Vagina (tissue), 2 donors: ENCODE results near the gene SMOC2. TPM values are rescaled to one million over a fixed set of nuclear protein-coding genes. Genes with fewer than 3 reads are reported as not detected.
A peak's percentile ranks its signal among the peaks of the same experiment; 100 is the strongest.

ENCODE experiments used
- DNase-seq, 2 donors: peaks; one replicate each; pipeline ENCODE4 v3.0.0-alpha.2; 2017; ENCODE audit errors: extremely low spot score in 2 of 2
- H3K27ac ChIP-seq: fragments of 200-600 bp; sonication (generic); one replicate; pipeline ENCODE4 v1.5.1; 2019
- H3K27me3 ChIP-seq: fragments of 200-600 bp; sonication (generic); one replicate; pipeline ENCODE4 v1.5.1; 2019
- H3K36me3 ChIP-seq, 2 donors: fragments of 200-600 bp; sonication (generic); one replicate each; pipeline ENCODE4 v1.5.1; 2017 to 2019
- H3K4me1 ChIP-seq: fragments of 200-600 bp; sonication (generic); one replicate; pipeline ENCODE4 v1.5.1; 2019
- H3K4me3 ChIP-seq, 2 donors: fragments of 200-600 bp; sonication (generic); 1 replicate in 1 of 2; 2 replicates in 1 of 2; pipeline ENCODE4 v1.5.1; 2016 to 2019
- H3K9me3 ChIP-seq: fragments of 200-600 bp; sonication (generic); one replicate; pipeline ENCODE4 v1.5.1; 2019
- POLR2A ChIP-seq, 2 donors: fragments of 450-650 bp; IDR thresholded peaks; one replicate each; pipeline ENCODE4 v1.6.1; 2017; ENCODE audit warnings: antibody characterized with exemption in 2 of 2, mild to moderate bottlenecking in 2 of 2, moderate library complexity in 2 of 2
- POLR2AphosphoS5 ChIP-seq, 2 donors: sonication (generic); formaldehyde crosslinking; IDR thresholded peaks; one replicate each; pipeline ENCODE4 v1.9.0; 2017; ENCODE audit warnings: antibody characterized with exemption in 2 of 2, mild to moderate bottlenecking in 2 of 2, low read depth in 1 of 2; ENCODE audit not compliant: insufficient read depth in 1 of 2
- intact Hi-C: fragments of 100-400 bp; cut with DNase I; formaldehyde crosslinking; loops from one replicate; pipeline ENCODE4 v1.15.1; 2023
- total RNA-seq: library from RNA; depleted of rRNA; stranded (reverse); fragments of >200 nt; gene quantifications from one replicate; pipeline ENCODE4 v1.2.3, GENCODE V29; 2016
- TF ChIP-seq, protein P1 (sequence below), 3 experiments: fragments of 450-650 bp in 2 of 3; fragments of 200-600 bp in 1 of 3; sonication (generic) in 1 of 3; IDR thresholded peaks; one replicate each; pipeline ENCODE4 v1.5.1; 2017 to 2019; ENCODE audit warnings: antibody characterized with exemption in 3 of 3, mild to moderate bottlenecking in 2 of 3, moderate library complexity in 2 of 3

Gene SMOC2
- total RNA-seq, 1 donor from 2014 or later: 22.1 TPM

DNA sequence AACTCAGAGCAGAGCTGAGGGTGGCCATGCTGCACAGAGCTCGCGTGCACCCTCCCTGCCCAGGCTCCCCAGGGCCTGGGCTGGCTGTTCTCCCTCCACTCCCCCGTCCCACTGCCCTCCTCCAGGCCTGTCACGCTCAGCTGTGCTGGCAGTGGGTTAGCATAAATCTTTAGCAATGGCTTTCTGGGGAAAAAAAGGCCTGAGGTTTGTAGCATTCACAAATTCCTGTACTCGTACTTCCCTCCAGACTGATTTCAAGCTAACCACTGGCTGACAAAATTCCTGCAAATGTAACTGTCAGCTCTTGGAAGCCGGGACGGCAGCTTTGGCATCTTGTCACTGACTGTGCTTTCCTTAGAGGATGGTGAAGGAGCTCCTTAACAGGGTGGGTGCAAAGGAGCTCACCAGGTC, 22.3 kb upstream of the SMOC2 start:
- peak in 1 of 2 donors; percentile 65 for DNase-seq
- H3K4me1 ChIP-seq: peaks cover 11% of the 10 kb centered on the region
- H3K27me3 ChIP-seq: no peaks in the 10 kb centered on the region
- H3K27ac ChIP-seq: no peak overlapping the region
- TF ChIP-seq, protein P1, sequence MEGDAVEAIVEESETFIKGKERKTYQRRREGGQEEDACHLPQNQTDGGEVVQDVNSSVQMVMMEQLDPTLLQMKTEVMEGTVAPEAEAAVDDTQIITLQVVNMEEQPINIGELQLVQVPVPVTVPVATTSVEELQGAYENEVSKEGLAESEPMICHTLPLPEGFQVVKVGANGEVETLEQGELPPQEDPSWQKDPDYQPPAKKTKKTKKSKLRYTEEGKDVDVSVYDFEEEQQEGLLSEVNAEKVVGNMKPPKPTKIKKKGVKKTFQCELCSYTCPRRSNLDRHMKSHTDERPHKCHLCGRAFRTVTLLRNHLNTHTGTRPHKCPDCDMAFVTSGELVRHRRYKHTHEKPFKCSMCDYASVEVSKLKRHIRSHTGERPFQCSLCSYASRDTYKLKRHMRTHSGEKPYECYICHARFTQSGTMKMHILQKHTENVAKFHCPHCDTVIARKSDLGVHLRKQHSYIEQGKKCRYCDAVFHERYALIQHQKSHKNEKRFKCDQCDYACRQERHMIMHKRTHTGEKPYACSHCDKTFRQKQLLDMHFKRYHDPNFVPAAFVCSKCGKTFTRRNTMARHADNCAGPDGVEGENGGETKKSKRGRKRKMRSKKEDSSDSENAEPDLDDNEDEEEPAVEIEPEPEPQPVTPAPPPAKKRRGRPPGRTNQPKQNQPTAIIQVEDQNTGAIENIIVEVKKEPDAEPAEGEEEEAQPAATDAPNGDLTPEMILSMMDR (IDR thresholded peaks at IDR 0.05): no peak
- TF ChIP-seq POLR2A (IDR thresholded peaks at IDR 0.05) (no peak), POLR2AphosphoS5 (IDR thresholded peaks at IDR 0.05; ENCODE audit: insufficient read depth in 1 of 2, low read depth in 1 of 2) (no peak)
- no peak overlapping the region for H3K4me3 ChIP-seq
- H3K9me3 ChIP-seq: no peaks in the 10 kb centered on the region
- H3K36me3 ChIP-seq: no peaks in the 10 kb centered on the region
- intact Hi-C loops: no loop called here

DNA sequence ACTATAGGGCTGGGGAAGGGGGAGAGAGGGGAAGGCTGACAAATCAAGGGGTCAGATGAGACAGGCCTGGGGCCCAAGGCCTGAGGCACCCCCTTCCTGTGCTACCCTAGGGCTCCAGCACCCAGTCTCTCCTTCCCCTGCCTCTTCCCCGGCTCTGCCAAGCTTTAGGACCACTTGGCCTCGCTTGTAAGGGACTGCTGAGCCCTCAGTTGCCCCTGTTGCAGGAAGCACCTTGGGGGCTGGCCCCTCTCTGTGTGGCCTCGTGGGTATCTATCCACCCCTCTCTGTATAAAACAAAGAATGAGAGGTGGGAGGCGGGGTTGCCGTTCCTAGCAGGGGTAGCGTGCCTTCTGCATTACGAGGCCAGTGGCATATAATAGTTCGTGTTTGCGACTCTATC, 21.4 kb upstream of the SMOC2 start:
- no peak for TF ChIP-seq POLR2AphosphoS5 (IDR thresholded peaks at IDR 0.05; ENCODE audit: insufficient read depth in 1 of 2, low read depth in 1 of 2)
- no peak for TF ChIP-seq POLR2A (IDR thresholded peaks at IDR 0.05)
- TF ChIP-seq, protein P1 (IDR thresholded peaks at IDR 0.05): no peak
- Histone ChIP-seq H3K4me3 (no peak overlapping the region), H3K36me3 (no peaks in the 10 kb centered on the region), H3K9me3 (no peaks in the 10 kb centered on the region), H3K27me3 (no peaks in the 10 kb centered on the region), H3K27ac (no peak overlapping the region), H3K4me1 (peaks cover 11% of the 10 kb centered on the region)
- intact Hi-C loops: no loop called here
- DNase-seq: peak; percentile 34 to 71

DNA sequence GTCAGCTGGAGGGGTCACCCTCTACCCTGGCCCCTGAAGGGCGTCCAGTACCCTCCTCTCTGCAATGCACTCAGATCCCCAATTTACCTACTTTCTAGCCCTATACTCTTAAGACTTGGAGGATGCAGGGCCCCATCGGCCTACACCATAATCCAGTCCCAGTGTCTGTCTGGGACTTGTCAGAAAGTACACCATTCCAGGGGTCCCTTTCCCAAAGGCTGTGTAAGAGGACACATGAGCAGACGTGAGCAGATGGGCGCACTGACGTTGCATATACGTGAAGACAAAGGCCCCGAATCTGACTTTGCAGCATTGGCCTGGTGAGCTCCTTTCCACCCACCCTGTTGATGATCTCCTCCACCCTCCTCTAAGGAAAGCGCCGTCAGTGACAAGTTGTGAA, 20.9 kb upstream of the SMOC2 start:
- TF ChIP-seq POLR2AphosphoS5 (IDR thresholded peaks at IDR 0.05; ENCODE audit: insufficient read depth in 1 of 2, low read depth in 1 of 2): no peak
- TF ChIP-seq, protein P1 (IDR thresholded peaks at IDR 0.05): no peak
- no peak for TF ChIP-seq POLR2A (IDR thresholded peaks at IDR 0.05)
- no peaks in the 10 kb centered on the region for H3K27me3 ChIP-seq
- H3K9me3 ChIP-seq: no peaks in the 10 kb centered on the region
- intact Hi-C loops: no loop called here
- H3K27ac ChIP-seq: no peak overlapping the region
- peaks cover 11% of the 10 kb centered on the region for H3K4me1 ChIP-seq
- no peaks in the 10 kb centered on the region for H3K36me3 ChIP-seq
- DNase-seq: peak; percentile 67 to 79
- no peak overlapping the region for H3K4me3 ChIP-seq

DNA sequence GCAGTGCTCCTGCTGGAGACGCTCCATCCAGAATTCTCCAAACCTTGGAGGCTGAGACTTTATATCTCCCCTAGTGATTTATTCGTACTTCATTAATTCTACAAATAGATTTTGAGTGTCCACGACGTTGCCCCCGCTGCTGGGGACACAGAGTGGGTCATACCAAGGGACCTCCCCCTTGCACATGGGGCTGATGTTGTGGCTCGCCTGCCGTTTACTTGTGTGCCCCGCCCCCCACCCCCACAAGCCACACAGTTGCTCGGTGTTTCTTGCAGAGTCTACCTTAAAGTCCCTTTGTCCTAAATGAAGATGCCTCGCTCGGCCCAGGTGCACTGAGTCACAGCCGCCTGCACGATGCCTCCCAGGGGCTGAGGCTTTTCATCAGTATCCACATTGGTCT, 20.3 kb upstream of the SMOC2 start:
- Histone ChIP-seq H3K27ac (no peak overlapping the region), H3K36me3 (no peaks in the 10 kb centered on the region), H3K4me3 (no peak overlapping the region), H3K27me3 (no peaks in the 10 kb centered on the region), H3K4me1 (peaks cover 11% of the 10 kb centered on the region), H3K9me3 (no peaks in the 10 kb centered on the region)
- intact Hi-C loops: no loop called here
- peak in 1 of 2 donors; percentile 74 for DNase-seq
- TF ChIP-seq, protein P1 (IDR thresholded peaks at IDR 0.05): no peak
- TF ChIP-seq POLR2AphosphoS5 (IDR thresholded peaks at IDR 0.05; ENCODE audit: insufficient read depth in 1 of 2, low read depth in 1 of 2): no peak
- TF ChIP-seq POLR2A (IDR thresholded peaks at IDR 0.05): no peak

DNA sequence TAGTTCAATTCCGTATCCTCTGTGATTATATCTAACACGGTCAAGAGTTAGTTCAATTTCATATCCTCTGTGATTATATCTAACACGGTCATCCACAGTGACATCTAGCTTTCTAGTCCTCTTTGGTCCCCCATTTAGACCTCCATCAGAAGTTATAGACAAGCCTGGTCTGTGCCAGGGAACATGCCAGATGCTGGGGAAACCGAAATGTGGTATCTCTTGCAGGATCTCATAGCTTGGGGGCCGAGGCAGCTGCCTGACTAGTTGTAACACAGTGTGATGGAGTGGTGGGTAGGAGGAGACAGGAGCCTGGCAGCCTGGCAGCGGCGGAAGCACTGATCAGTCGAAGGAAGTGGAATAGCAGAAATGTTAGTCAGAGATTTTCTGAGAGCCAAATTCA, 13.8 kb upstream of the SMOC2 start:
- no peaks in the 10 kb centered on the region for H3K36me3 ChIP-seq
- TF ChIP-seq, protein P1 (IDR thresholded peaks at IDR 0.05): no peak
- TF ChIP-seq POLR2AphosphoS5 (IDR thresholded peaks at IDR 0.05; ENCODE audit: insufficient read depth in 1 of 2, low read depth in 1 of 2) (no peak), POLR2A (IDR thresholded peaks at IDR 0.05) (no peak)
- intact Hi-C loops: no loop called here
- H3K4me3 ChIP-seq: no peak overlapping the region
- no peaks in the 10 kb centered on the region for H3K9me3 ChIP-seq
- peak; percentile 47 to 89 for DNase-seq
- H3K4me1 ChIP-seq: no peaks in the 10 kb centered on the region
- H3K27ac ChIP-seq: no peak overlapping the region
- H3K27me3 ChIP-seq: no peaks in the 10 kb centered on the region
